GM23248 (cell line): ENCODE results near the gene HORMAD1. TPM values are rescaled to one million over a fixed set of nuclear protein-coding genes. Genes with fewer than 3 reads are reported as not detected.

Experiments used
- DNase-seq: peaks from one replicate; pipeline ENCODE4 v3.0.0-alpha.2; 2015
- H2AFZ ChIP-seq: fragments of 200-600 bp; sonication (generic); 2 replicates; pipeline ENCODE4 v1.6.1; 2016; ENCODE audit warnings: antibody characterized with exemption
- H3F3A ChIP-seq: fragments of 200-600 bp; sonication (generic); 2 replicates; pipeline ENCODE4 v1.6.1; 2016; ENCODE audit warnings: mild to moderate bottlenecking, antibody characterized with exemption, mixed run types; ENCODE audit not compliant: insufficient read depth
- H3K27ac ChIP-seq: fragments of 200-600 bp; sonication (generic); 2 replicates; pipeline ENCODE4 v1.5.1; 2016; ENCODE audit warnings: mild to moderate bottlenecking
- H3K27me3 ChIP-seq: fragments of 200-600 bp; sonication (generic); replicated peaks from 2 replicates; pipeline ENCODE4 v1.6.1; 2016; ENCODE audit warnings: mild to moderate bottlenecking; ENCODE audit not compliant: insufficient read depth
- H3K36me3 ChIP-seq: fragments of 200-600 bp; sonication (generic); 2 replicates; pipeline ENCODE4 v1.6.1; 2016; ENCODE audit warnings: low read depth, mild to moderate bottlenecking
- H3K4me1 ChIP-seq: fragments of 200-600 bp; sonication (generic); 2 replicates; pipeline ENCODE4 v1.6.1; 2016; ENCODE audit warnings: mild to moderate bottlenecking; ENCODE audit not compliant: insufficient read depth
- H3K4me2 ChIP-seq: fragments of 200-600 bp; sonication (generic); one replicate; pipeline ENCODE4 v1.6.1; 2016; ENCODE audit warnings: mild to moderate bottlenecking; ENCODE audit not compliant: unreplicated experiment
- H3K4me3 ChIP-seq: fragments of 200-600 bp; sonication (generic); 2 replicates; pipeline ENCODE4 v1.5.1; 2016; ENCODE audit warnings: mild to moderate bottlenecking
- H3K79me2 ChIP-seq: fragments of 200-600 bp; sonication (generic); 2 replicates; pipeline ENCODE4 v1.6.1; 2016; ENCODE audit warnings: mild to moderate bottlenecking; ENCODE audit not compliant: insufficient read depth
- H3K9ac ChIP-seq: fragments of 200-600 bp; sonication (generic); 2 replicates; pipeline ENCODE4 v1.6.1; 2016; ENCODE audit warnings: mild to moderate bottlenecking
- H3K9me2 ChIP-seq: fragments of 200-600 bp; sonication (generic); 2 replicates; pipeline ENCODE4 v1.6.1; 2016; ENCODE audit warnings: mixed run types, mild to moderate bottlenecking, moderate library complexity; ENCODE audit not compliant: insufficient read depth
- H3K9me3 ChIP-seq: fragments of 200-600 bp; sonication (generic); one replicate; pipeline ENCODE4 v1.6.1; 2017; ENCODE audit warnings: low read depth
- H4K20me1 ChIP-seq: fragments of 200-600 bp; sonication (generic); 2 replicates; pipeline ENCODE4 v1.6.0; 2016; ENCODE audit not compliant: insufficient read depth
- EZH2 ChIP-seq: fragments of 200-600 bp; sonication (generic); IDR thresholded peaks from 2 replicates; pipeline ENCODE4 v1.6.1; 2018; ENCODE audit warnings: antibody characterized with exemption, mild to moderate bottlenecking; ENCODE audit not compliant: insufficient read depth, poor library complexity, severe bottlenecking
- EZH2phosphoT487 ChIP-seq: fragments of 200-600 bp; sonication (generic); IDR thresholded peaks from 2 replicates; pipeline ENCODE4 v1.6.1; 2018; ENCODE audit warnings: antibody characterized with exemption, moderate library complexity, mild to moderate bottlenecking, low read depth; ENCODE audit not compliant: insufficient read depth
- WGBS, 2 experiments: methylation state at CpG; one replicate each; pipeline ENCODE4 v1.1.6; 2015 to 2017; ENCODE audit warnings: low lambda C conversion rate in 2 of 2, low coverage in 1 of 2; ENCODE audit errors: missing lambda C conversion rate in 2 of 2; 5-methylcytosine and 5-hydroxymethylcytosine counted together
- in situ Hi-C: fragments of 300-500 bp; cut with MboI; formaldehyde crosslinking; loops from 2 replicates; pipeline ENCODE4 v1.15.0; 2020
- polyA plus RNA-seq: library from polyadenylated mRNA; unstranded; fragments of >200 nt; fragmentation: Nextera tagmentation; extraction: Ambion mirVana; gene quantifications from 2 replicates; pipeline ENCODE4 v1.2.1, GENCODE V29; 2016
- total RNA-seq: library from RNA; depleted of rRNA; stranded (reverse); fragments of >200 nt; shearing (Covaris generic); gene quantifications from 2 replicates; pipeline ENCODE4 v1.2.3, GENCODE V29; 2014

The HORMAD1 gene
- total and polyA plus RNA-seq, 2 experiments from 2014 or later = not detected

DNA sequence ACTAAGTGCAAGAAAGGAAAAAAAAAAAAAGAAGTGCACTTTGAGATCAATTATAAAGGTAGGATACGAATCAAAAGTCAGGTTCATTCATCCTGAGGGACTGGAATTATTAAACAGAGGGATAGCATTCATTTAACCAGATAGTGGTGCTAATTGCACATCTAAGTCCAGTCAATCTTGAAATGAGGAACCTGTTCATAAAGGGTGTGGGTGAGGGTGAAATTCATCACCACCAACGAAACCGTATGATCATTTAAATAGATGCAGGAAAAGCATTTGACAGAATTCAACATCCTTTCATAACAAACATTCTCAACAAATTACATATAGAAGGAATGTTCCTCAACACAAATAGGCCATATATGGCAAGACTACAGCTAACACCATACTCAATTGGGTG lies 39.3 kb upstream of the HORMAD1 start:
- Histone ChIP-seq H3K4me1 (peaks cover 8% of the 10 kb centered on the region), H3K4me3 (no peak overlapping the region), H3K9ac (no peak overlapping the region), H3K79me2 (no peaks in the 10 kb centered on the region), H4K20me1 (no peaks in the 10 kb centered on the region), H3K27me3 (no peaks in the 10 kb centered on the region), H3F3A (peaks cover 8% of the 10 kb centered on the region; the same call in 1 of the 2 replicates), H3K36me3 (no peaks in the 10 kb centered on the region), H3K9me2 (no peaks in the 10 kb centered on the region), H3K27ac (no peak overlapping the region), H2AFZ (no peak overlapping the region), H3K9me3 (no peaks in the 10 kb centered on the region), H3K4me2 (no peak overlapping the region)
- in situ Hi-C loops = no loop called here
- DNase-seq = no peak
- no peak for TF ChIP-seq EZH2phosphoT487
- TF ChIP-seq EZH2 = no peak
- 95 to 96% methylated on average over 3 of the region's 3 CpGs for WGBS, 2 experiments

- Histone ChIP-seq H3K4me2 (no peak overlapping the region), H3K9ac (no peak overlapping the region), H3K27me3 (no peaks in the 10 kb centered on the region), H3K79me2 (no peaks in the 10 kb centered on the region), H3K4me3 (no peak overlapping the region), H2AFZ (no peak overlapping the region), H4K20me1 (no peaks in the 10 kb centered on the region), H3F3A (no peaks in the 10 kb centered on the region), H3K4me1 (no peaks in the 10 kb centered on the region), H3K27ac (no peak overlapping the region), H3K36me3 (no peaks in the 10 kb centered on the region), H3K9me3 (no peaks in the 10 kb centered on the region), H3K9me2 (no peaks in the 10 kb centered on the region)
- DNase-seq = no peak
- in situ Hi-C loops = no loop called here
- 90 to 92% methylated on average over 2 of the region's 2 CpGs for WGBS, 2 experiments
- TF ChIP-seq EZH2 (no peak), EZH2phosphoT487 (no peak)
Measured at GRCh38 chr1:150753416-150753815, 32.7 kb upstream of the HORMAD1 start.

GRCh38 chr1:150751443-150751842 lies 30.7 kb upstream of the HORMAD1 start:
- Histone ChIP-seq H3K27me3 (no peaks in the 10 kb centered on the region), H3K79me2 (no peaks in the 10 kb centered on the region), H3K4me1 (no peaks in the 10 kb centered on the region), H3K4me3 (no peak overlapping the region), H2AFZ (no peak overlapping the region), H3K27ac (no peak overlapping the region), H3K36me3 (no peaks in the 10 kb centered on the region), H3K9me2 (no peaks in the 10 kb centered on the region), H3K4me2 (no peak overlapping the region), H3K9ac (no peak overlapping the region), H3F3A (no peaks in the 10 kb centered on the region), H3K9me3 (no peaks in the 10 kb centered on the region), H4K20me1 (no peaks in the 10 kb centered on the region)
- in situ Hi-C loops = no loop called here
- DNase-seq = no peak
- TF ChIP-seq EZH2 (no peak), EZH2phosphoT487 (no peak)
- WGBS, 2 experiments = 84% methylated on average over 6 of the region's 6 CpGs

GRCh38 chr1:150749720-150750311 lies 29.1 kb upstream of the HORMAD1 start:
- no peaks in the 10 kb centered on the region for H4K20me1 ChIP-seq
- H3F3A ChIP-seq = no peaks in the 10 kb centered on the region
- WGBS, 2 experiments = 88 to 95% methylated on average over 8 of the region's 8 CpGs

More at GRCh38 chr1:150749720-150750311, 29.1 kb upstream of the HORMAD1 start:
- H3K9ac ChIP-seq = no peak overlapping the region
- no peaks in the 10 kb centered on the region for H3K9me3 ChIP-seq
- H3K4me2 ChIP-seq = no peak overlapping the region
- H3K79me2 ChIP-seq = no peaks in the 10 kb centered on the region
- no peaks in the 10 kb centered on the region for H3K9me2 ChIP-seq
- TF ChIP-seq EZH2phosphoT487 (no peak), EZH2 (no peak)
- no peak overlapping the region for H2AFZ ChIP-seq
- no peak overlapping the region for H3K27ac ChIP-seq
- H3K36me3 ChIP-seq = no peaks in the 10 kb centered on the region
- no peak for DNase-seq
- in situ Hi-C loops = no loop called here
- H3K4me1 ChIP-seq = no peaks in the 10 kb centered on the region
- H3K27me3 ChIP-seq = no peaks in the 10 kb centered on the region
- no peak overlapping the region for H3K4me3 ChIP-seq
